Tibial nerve (tissue), 4 donors: ENCODE measurements around the gene EPS8. TPM values are rescaled to one million over a fixed set of nuclear protein-coding genes. Genes with fewer than 3 reads are reported as not detected.

Experiments
- DNase-seq, 2 donors: peaks; one replicate each; pipeline ENCODE4 v3.0.0-alpha.2; 2019; ENCODE audit warnings: low spot score in 2 of 2
- H3K27ac ChIP-seq, 4 donors: fragments of 200-600 bp; sonication (generic) in 3 of 4; one replicate each; pipeline ENCODE4 v1.5.1; 2017 to 2019; ENCODE audit warnings: mild to moderate bottlenecking in 1 of 4
- H3K27me3 ChIP-seq, 2 donors: fragments of 200-600 bp; sonication (generic) in 1 of 2; one replicate each; pipeline versions ENCODE4 v1.5.1 to v1.6.0; 2017 to 2019
- H3K36me3 ChIP-seq, 3 donors: fragments of 200-600 bp; sonication (generic); one replicate each; pipeline ENCODE4 v1.5.1; 2018 to 2019
- H3K4me1 ChIP-seq, 4 donors: fragments of 200-600 bp; sonication (generic) in 3 of 4; one replicate each; pipeline ENCODE4 v1.5.1; 2017 to 2019
- H3K4me3 ChIP-seq, 4 donors: fragments of 200-600 bp; sonication (generic) in 3 of 4; one replicate each; pipeline ENCODE4 v1.5.1; 2017 to 2019; ENCODE audit warnings: mild to moderate bottlenecking in 1 of 4, moderate library complexity in 1 of 4
- H3K9me3 ChIP-seq, 4 donors: fragments of 200-600 bp; sonication (generic) in 3 of 4; one replicate each; pipeline ENCODE4 v1.5.1; 2017 to 2019
- EP300 ChIP-seq, 2 donors: sonication (generic); formaldehyde crosslinking; IDR thresholded peaks; one replicate each; pipeline ENCODE4 v1.6.1; 2017; ENCODE audit warnings: antibody characterized with exemption in 2 of 2, mild to moderate bottlenecking in 1 of 2
- POLR2A ChIP-seq, 2 donors: fragments of 450-650 bp; IDR thresholded peaks; one replicate each; pipeline ENCODE4 v1.6.1; 2017; ENCODE audit warnings: antibody characterized with exemption in 2 of 2, mild to moderate bottlenecking in 2 of 2, moderate library complexity in 2 of 2
- WGBS, 2 donors: methylation state at CpG; one replicate each; pipeline ENCODE4 v1.1.5; 2018; 5-methylcytosine and 5-hydroxymethylcytosine counted together
- total RNA-seq, 4 donors: library from RNA; depleted of rRNA; stranded (reverse); fragments of >200 nt; gene quantifications; one replicate each; pipeline ENCODE4 v1.1.0, GENCODE V29; 2016
- TF ChIP-seq, protein P1 (sequence below), 5 experiments: fragments of 200-600 bp in 3 of 5; fragments of 450-650 bp in 2 of 5; sonication (generic) in 3 of 5; IDR thresholded peaks; one replicate each; pipeline ENCODE4 v1.5.1; 2016 to 2019; ENCODE audit warnings: antibody characterized with exemption in 5 of 5, mild to moderate bottlenecking in 3 of 5, moderate library complexity in 2 of 5

EPS8 gene
- total RNA-seq, 4 donors from 2014 or later, result 153 to 215 (median 193) TPM

DNA sequence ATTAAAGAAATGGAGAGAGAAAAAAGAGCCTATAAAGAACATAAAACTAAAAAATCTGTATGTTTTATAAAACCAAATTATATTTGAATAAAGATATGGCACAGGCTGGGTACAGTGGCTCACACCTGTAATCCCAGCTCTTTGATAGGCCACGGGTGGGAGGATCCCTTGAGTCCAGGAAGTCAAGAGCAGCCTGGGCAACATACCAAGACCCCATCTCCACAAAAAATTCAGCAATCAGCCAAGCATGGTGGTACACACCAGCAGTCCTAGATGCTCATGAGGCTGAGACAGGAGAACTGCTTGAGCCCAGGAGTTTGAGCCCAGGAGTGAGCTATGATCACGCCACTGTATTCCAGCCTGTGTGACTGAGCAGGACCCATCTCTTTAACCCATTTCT, 74.9 kb downstream of the EPS8 start:
- WGBS, 2 donors, result 92 to 97% methylated on average over 2 of the region's 2 CpGs
- H3K4me3 ChIP-seq, result no peak overlapping the region
- TF ChIP-seq POLR2A (IDR thresholded peaks at IDR 0.05) (no peak), EP300 (IDR thresholded peaks at IDR 0.05) (no peak)
- TF ChIP-seq, protein P1, sequence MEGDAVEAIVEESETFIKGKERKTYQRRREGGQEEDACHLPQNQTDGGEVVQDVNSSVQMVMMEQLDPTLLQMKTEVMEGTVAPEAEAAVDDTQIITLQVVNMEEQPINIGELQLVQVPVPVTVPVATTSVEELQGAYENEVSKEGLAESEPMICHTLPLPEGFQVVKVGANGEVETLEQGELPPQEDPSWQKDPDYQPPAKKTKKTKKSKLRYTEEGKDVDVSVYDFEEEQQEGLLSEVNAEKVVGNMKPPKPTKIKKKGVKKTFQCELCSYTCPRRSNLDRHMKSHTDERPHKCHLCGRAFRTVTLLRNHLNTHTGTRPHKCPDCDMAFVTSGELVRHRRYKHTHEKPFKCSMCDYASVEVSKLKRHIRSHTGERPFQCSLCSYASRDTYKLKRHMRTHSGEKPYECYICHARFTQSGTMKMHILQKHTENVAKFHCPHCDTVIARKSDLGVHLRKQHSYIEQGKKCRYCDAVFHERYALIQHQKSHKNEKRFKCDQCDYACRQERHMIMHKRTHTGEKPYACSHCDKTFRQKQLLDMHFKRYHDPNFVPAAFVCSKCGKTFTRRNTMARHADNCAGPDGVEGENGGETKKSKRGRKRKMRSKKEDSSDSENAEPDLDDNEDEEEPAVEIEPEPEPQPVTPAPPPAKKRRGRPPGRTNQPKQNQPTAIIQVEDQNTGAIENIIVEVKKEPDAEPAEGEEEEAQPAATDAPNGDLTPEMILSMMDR (IDR thresholded peaks at IDR 0.05), result no peak
- peak overlapping the region in 1 of 4 donors; percentile 10 for H3K27ac ChIP-seq
- H3K9me3 ChIP-seq, result no peaks in the 10 kb centered on the region
- no peaks in the 10 kb centered on the region for H3K36me3 ChIP-seq
- no peaks in the 10 kb centered on the region for H3K27me3 ChIP-seq
- DNase-seq, result no peak
- peaks cover 0 to 59% (median 12%) of the 10 kb centered on the region in 4 donors for H3K4me1 ChIP-seq

GRCh38 chr12:15712823-15713660, 76.1 kb downstream of the EPS8 start:
- Histone ChIP-seq H3K27me3 (no peaks in the 10 kb centered on the region), H3K36me3 (no peaks in the 10 kb centered on the region), H3K4me1 (peaks cover 0 to 59% (median 13%) of the 10 kb centered on the region in 4 donors), H3K4me3 (peak overlapping the region in 2 of 4 donors; percentile 2 to 20), H3K9me3 (no peaks in the 10 kb centered on the region), H3K27ac (peak overlapping the region; percentile 19 to 79 (median 70))
- TF ChIP-seq POLR2A (IDR thresholded peaks at IDR 0.05), result no peak
- TF ChIP-seq EP300 (IDR thresholded peaks at IDR 0.05), result peak in 1 of 2 donors; percentile 70
- WGBS, 2 donors, result 54 to 57% methylated on average over 8 of the region's 8 CpGs
- peak; percentile 49 to 72 for DNase-seq

GRCh38 chr12:15712160-15712559, 77.0 kb downstream of the EPS8 start:
- no peaks in the 10 kb centered on the region for H3K9me3 ChIP-seq
- no peak for DNase-seq
- peak overlapping the region in 2 of 4 donors; percentile 2 to 20 for H3K4me3 ChIP-seq
- H3K27me3 ChIP-seq, result no peaks in the 10 kb centered on the region
- TF ChIP-seq, protein P1 (IDR thresholded peaks at IDR 0.05), result no peak
- TF ChIP-seq POLR2A (IDR thresholded peaks at IDR 0.05) (no peak), EP300 (IDR thresholded peaks at IDR 0.05) (no peak)
- peaks cover 0 to 59% (median 13%) of the 10 kb centered on the region in 4 donors for H3K4me1 ChIP-seq
- 74 to 85% methylated on average over 1 of the region's 1 CpG for WGBS, 2 donors
- peak overlapping the region in 3 of 4 donors; percentile 63 to 79 (median 76) for H3K27ac ChIP-seq
- H3K36me3 ChIP-seq, result no peaks in the 10 kb centered on the region

GRCh38 chr12:15710860-15711510, 78.2 kb downstream of the EPS8 start:
- H3K27me3 ChIP-seq, result no peaks in the 10 kb centered on the region
- no peaks in the 10 kb centered on the region for H3K36me3 ChIP-seq
- WGBS, 2 donors, result 94 to 96% methylated on average over 4 of the region's 4 CpGs
- no peak for TF ChIP-seq POLR2A (IDR thresholded peaks at IDR 0.05)
- TF ChIP-seq, protein P1 (IDR thresholded peaks at IDR 0.05), result no peak
- no peak for TF ChIP-seq EP300 (IDR thresholded peaks at IDR 0.05)
- no peak overlapping the region for H3K4me3 ChIP-seq
- H3K27ac ChIP-seq, result no peak overlapping the region
- DNase-seq, result no peak
- H3K9me3 ChIP-seq, result no peaks in the 10 kb centered on the region
- H3K4me1 ChIP-seq, result peaks cover 0 to 54% (median 15%) of the 10 kb centered on the region in 4 donors

DNA sequence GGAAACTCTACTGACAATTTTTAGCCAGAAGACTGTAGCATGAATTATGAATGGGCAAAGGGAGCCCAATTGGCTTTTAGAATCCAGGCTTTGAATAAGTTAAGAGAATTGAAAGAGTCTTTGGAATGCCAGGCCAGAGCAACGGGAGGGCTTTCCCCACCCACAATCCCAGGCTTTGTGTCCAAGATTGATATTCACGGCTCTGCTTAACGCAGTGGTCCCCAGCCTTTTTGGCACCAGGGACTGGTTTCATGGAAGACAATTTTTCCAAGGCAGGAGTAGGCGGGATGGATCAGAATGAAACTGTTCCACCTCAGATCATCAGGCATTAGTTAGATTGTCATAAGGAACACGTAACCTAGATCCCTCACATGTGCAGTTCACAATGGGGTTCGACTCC, 79.6 kb downstream of the EPS8 start:
- TF ChIP-seq, protein P1 (IDR thresholded peaks at IDR 0.05), result no peak
- TF ChIP-seq EP300 (IDR thresholded peaks at IDR 0.05), result no peak
- TF ChIP-seq POLR2A (IDR thresholded peaks at IDR 0.05), result no peak
- no peaks in the 10 kb centered on the region for H3K9me3 ChIP-seq
- no peaks in the 10 kb centered on the region for H3K36me3 ChIP-seq
- DNase-seq, result no peak
- peaks cover 0 to 62% (median 18%) of the 10 kb centered on the region in 4 donors for H3K4me1 ChIP-seq
- no peaks in the 10 kb centered on the region for H3K27me3 ChIP-seq
- peak overlapping the region in 2 of 4 donors; percentile 2 to 10 for H3K27ac ChIP-seq
- 49 to 65% methylated on average over 6 of the region's 6 CpGs for WGBS, 2 donors
- H3K4me3 ChIP-seq, result peak overlapping the region in 1 of 4 donors; percentile 16
